GM12873 (cell line): Measurements from ENCODE around the gene OPCML.

Experiments
- CTCF ChIP-seq: IDR thresholded peaks from 2 replicates; pipeline ENCODE4 v1.5.1; 2012; ENCODE audit warnings: low read depth, mild to moderate bottlenecking, moderate library complexity, low read length, control low read depth; ENCODE audit not compliant: insufficient read depth; ENCODE audit errors: missing control alignments

The OPCML gene

GRCh38 chr11:133134314-133135173, 397.8 kb downstream of the OPCML start:
- TF ChIP-seq CTCF: peak; percentile 95

- TF ChIP-seq CTCF: no peak
Observed at GRCh38 chr11:133133606-133134005, 398.7 kb downstream of the OPCML start.

GRCh38 chr11:133133050-133133449, 399.3 kb downstream of the OPCML start:
- no peak for TF ChIP-seq CTCF

GRCh38 chr11:133127741-133128140, 404.6 kb downstream of the OPCML start:
- TF ChIP-seq CTCF: no peak

GRCh38 chr11:133123796-133124195, 408.5 kb downstream of the OPCML start:
- no peak for TF ChIP-seq CTCF

- no peak for TF ChIP-seq CTCF
Observed at GRCh38 chr11:133123366-133123765, 408.9 kb downstream of the OPCML start.

GRCh38 chr11:133122256-133122655, 410.0 kb downstream of the OPCML start:
- TF ChIP-seq CTCF: no peak
